NB4 (cell line): ENCODE measurements around the gene CFAP97D2.
"Not testable (repeated sequence)": the region's sequence is repeated elsewhere in the genome, so short reads cannot be mapped to it uniquely, and the experiment has no call there.

Experiments
- DNase-seq: peaks from one replicate; pipeline ENCODE4 v3.0.0; 2010; ENCODE audit warnings: low read depth
- H3K4me3 ChIP-seq: one replicate; pipeline ENCODE4 v1.5.1; 2011; ENCODE audit warnings: mild to moderate bottlenecking, low read depth, low read length, moderate library complexity
- MYC ChIP-seq: IDR thresholded peaks from 2 replicates; pipeline ENCODE4 v1.6.1; 2011; ENCODE audit warnings: low read depth, low read length
- POLR2A ChIP-seq: IDR thresholded peaks from 2 replicates; pipeline ENCODE4 v1.6.1; 2011; ENCODE audit warnings: mild to moderate bottlenecking; ENCODE audit not compliant: insufficient read length; ENCODE audit errors: extremely low read depth
- TF ChIP-seq, protein P1 (sequence below): IDR thresholded peaks from 2 replicates; pipeline ENCODE4 v1.6.1; 2011; ENCODE audit warnings: low read depth, low read length
- TF ChIP-seq, protein P2 (sequence below): IDR thresholded peaks from one replicate; pipeline ENCODE4 v1.5.1; 2012; ENCODE audit warnings: low read depth, low read length

Gene CFAP97D2

DNA sequence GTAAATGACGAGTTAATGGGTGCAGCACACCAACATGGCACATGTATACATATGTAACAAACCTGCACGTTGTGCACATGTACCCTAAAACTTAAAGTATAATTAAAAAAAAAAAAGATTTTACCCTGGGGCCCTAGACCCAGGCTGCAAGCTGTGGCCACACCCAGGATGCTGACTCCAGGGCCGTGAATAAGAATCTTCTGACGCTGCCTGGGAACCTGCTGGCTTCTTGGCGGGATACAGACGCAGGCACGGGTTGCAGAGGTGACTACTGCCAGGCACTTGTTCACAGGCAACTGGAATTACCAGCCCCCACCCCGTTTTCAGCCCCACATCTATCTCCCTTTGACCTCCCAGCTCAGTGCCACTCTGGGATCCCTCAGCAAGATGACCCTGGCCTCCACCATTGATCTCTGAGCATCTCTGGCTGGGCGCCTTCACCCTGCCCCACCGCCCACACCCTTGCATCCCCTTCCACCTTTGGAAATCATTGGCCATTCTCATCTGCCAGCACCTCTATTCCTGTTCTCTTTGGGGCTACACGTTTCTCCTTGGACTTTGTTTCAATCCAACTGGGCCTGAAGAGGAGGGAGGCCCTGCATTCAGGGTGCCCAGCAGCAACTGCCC is 21.1 kb upstream of the CFAP97D2 start:
- H3K4me3 ChIP-seq = no peak overlapping the region

GRCh38 chr13:114158869-114159666 is 20.0 kb upstream of the CFAP97D2 start:
- DNase-seq, H3K4me3 ChIP-seq: not testable (repeated sequence)

More for the DNA sequence above, 21.1 kb upstream of the CFAP97D2 start:
- no peak for TF ChIP-seq MYC
- TF ChIP-seq, protein P1, sequence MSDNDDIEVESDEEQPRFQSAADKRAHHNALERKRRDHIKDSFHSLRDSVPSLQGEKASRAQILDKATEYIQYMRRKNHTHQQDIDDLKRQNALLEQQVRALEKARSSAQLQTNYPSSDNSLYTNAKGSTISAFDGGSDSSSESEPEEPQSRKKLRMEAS = no peak
- TF ChIP-seq, protein P2, sequence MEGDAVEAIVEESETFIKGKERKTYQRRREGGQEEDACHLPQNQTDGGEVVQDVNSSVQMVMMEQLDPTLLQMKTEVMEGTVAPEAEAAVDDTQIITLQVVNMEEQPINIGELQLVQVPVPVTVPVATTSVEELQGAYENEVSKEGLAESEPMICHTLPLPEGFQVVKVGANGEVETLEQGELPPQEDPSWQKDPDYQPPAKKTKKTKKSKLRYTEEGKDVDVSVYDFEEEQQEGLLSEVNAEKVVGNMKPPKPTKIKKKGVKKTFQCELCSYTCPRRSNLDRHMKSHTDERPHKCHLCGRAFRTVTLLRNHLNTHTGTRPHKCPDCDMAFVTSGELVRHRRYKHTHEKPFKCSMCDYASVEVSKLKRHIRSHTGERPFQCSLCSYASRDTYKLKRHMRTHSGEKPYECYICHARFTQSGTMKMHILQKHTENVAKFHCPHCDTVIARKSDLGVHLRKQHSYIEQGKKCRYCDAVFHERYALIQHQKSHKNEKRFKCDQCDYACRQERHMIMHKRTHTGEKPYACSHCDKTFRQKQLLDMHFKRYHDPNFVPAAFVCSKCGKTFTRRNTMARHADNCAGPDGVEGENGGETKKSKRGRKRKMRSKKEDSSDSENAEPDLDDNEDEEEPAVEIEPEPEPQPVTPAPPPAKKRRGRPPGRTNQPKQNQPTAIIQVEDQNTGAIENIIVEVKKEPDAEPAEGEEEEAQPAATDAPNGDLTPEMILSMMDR = no peak
- TF ChIP-seq POLR2A = no peak
- no peak for DNase-seq

- TF ChIP-seq, protein P2 = no peak
- no peak for TF ChIP-seq MYC
- TF ChIP-seq POLR2A = no peak
- TF ChIP-seq, protein P1 = no peak
- DNase-seq = no peak
- no peak overlapping the region for H3K4me3 ChIP-seq
These were observed 18.0 kb upstream of the CFAP97D2 start for GRCh38 chr13:114161028-114161556.

DNA sequence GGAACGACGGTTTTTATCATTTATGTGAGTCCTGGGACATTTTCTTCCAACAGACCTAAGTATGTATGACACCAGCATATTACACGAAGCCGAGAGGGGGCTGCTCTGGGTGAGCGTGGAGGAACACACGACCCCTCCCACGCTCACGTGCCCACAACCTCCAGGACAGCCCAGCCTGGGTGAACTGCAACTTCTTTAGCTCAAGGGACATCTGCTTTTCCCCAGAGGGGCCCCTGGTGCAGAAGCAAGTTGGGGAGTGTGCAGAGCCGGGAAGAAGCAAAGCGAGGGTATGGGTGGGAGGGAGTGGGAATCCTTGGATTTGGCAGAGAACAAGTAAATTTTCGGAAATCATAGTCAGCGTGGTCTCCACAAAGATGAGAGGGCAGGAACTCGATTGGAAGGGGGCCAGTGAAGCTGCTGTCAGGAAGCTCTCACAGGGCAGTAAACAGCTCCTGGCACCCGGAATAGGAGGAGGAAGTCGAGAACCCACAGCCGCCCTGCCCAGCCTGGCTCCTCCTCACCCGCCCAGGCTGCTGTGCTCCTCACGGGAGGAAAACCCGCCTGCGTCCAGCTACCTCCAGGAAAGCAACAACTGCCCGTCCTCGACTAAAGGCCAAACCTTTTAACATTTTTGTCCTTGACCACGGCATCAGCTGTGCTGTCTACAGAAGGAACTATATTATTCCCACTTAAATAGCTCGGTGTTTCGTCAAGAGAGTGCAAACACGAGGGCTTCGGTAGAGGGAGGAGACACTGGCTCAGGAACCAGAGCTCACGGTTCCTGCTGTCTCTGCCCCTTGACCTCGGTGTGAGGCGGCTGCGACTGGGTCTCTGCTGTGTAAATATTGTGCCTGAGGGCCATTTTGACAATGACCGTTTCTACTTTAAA is 17.2 kb upstream of the CFAP97D2 start:
- H3K4me3 ChIP-seq = peak overlapping the region; percentile 14
- DNase-seq = peak; percentile 82
- TF ChIP-seq MYC (peak; percentile 37), POLR2A (peak; percentile 22)
- TF ChIP-seq, protein P1 = peak; percentile 53; the same call in 1 of the 2 replicates
- TF ChIP-seq, protein P2 = no peak

DNA sequence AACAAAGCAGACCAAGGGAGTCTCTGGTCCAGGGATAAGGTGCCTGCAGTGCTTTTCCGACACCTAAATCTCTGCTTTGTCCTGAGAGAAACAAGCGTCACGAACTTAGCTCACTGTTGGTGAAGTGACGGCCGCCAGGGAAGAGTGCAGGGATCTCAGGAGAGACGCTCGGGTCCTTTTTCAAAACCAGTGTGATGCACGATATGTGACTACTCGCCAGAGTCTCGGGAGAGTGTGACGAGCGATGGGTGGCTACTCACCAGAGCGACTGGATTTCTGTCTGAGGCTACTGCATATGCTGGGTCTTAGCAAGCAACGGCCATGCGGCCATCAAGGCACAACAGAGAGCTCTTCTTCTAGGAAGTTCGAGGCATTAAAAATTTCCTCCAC is 16.5 kb upstream of the CFAP97D2 start:
- TF ChIP-seq, protein P1 = no peak
- H3K4me3 ChIP-seq = no peak overlapping the region

DNA sequence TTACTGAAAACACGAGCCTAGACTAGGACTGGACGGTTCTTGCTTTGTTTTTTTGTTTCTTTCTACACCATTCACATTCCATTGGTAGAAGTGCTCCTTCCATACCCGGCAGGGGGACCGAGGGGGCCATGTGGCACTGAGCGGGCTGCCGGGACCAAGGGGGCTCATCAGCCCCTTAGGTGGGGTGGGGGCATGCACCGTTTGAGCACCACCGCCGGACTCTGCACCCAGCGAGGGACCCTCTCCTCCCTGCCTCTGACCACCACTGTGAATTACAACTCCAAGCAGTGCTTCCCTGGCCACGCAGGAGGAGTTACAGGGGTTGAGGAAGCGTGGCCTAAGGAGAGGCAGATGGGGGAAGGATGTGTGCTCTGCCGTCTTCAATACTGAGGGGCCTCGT is 15.0 kb upstream of the CFAP97D2 start:
- no peak for DNase-seq
- TF ChIP-seq, protein P1 = no peak
- TF ChIP-seq MYC = no peak
- TF ChIP-seq, protein P2 = no peak
- TF ChIP-seq POLR2A = no peak
- no peak overlapping the region for H3K4me3 ChIP-seq

More for the DNA sequence above, 16.5 kb upstream of the CFAP97D2 start:
- no peak for DNase-seq
